HG02981 (cell line): Measurements from ENCODE around the gene CREG2.

Experiments
- ATAC-seq: cut with Tn5 transposase; IDR thresholded peaks from one replicate; pipeline ENCODE4 v1.9.1; 2021; ENCODE audit warnings: mild to moderate bottlenecking, moderate library complexity; ENCODE audit not compliant: unreplicated experiment

The CREG2 gene

GRCh38 chr2:101409699-101410098 is 22.4 kb upstream of the CREG2 start:
- no peak for ATAC-seq

DNA sequence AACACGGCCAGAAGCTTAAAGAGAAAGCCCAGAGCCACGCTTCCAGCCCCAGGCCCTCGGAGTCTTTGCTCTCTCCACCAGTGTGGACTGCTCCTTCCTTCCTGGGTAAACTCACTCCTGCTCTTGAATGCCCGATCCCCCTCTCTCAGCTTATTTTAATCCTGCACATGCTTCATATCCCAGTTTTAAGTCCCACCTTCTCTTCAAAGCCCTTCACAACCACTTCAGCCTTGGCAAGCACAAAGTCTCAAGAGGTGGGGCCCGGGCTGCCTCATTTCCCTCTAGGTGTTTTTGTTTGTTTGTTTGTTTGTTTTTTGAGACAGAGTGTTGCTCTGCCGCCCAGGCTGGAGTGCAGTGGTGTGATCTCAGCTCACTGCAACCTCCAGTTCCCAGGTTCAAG is 21.6 kb upstream of the CREG2 start:
- no peak for ATAC-seq

DNA sequence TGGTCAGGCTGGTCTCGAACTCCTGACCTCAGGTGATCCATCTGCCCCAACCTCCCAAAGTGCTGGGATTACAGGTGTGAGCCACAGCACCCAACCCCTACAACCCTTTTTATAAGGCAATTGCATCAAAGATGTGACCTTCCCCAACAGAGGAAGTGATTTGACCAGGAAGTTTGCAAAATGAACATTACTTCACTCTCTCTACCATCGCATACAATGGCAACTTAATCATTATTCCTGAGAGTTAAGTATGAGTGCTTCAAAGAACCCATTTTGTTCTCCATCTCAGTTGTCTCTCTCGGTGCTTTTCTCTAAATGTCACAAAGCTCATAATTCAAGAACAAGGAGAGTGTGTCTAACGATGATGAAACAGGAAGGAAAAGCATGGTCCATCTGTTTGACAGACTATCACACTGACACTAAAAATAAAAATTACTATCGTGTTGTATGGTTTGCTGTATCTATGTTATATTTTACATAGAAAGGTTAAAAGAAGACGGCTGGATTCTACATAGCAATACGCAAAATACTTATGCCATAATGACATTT is 18.1 kb upstream of the CREG2 start:
- ATAC-seq = no peak

- ATAC-seq = no peak
Observed at GRCh38 chr2:101403745-101404144, 16.4 kb upstream of the CREG2 start.

DNA sequence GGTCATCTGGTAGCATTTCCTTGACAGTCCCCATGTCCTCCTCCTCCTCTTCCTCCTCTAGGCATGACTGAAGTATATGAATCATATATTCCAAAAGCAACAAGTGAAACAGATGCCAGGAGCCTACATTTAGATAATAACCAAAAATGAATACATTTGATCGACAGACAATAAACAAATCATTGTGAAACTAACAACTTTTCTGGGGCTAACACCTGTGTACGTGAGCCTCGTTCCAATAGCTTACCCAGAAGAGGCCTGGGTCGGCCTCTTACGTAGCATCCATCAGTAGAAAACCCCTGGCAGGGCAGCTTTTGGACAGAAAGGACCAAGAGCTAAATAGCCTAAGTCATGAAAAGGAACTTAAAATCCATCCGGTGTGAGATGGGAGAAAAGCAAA is 15.3 kb upstream of the CREG2 start:
- no peak for ATAC-seq

- ATAC-seq = no peak
Observed at GRCh38 chr2:101401906-101402305, 14.6 kb upstream of the CREG2 start.

- ATAC-seq = no peak
Observed at GRCh38 chr2:101401326-101401665, 14.0 kb upstream of the CREG2 start.

- ATAC-seq = no peak
Observed at GRCh38 chr2:101400506-101401325, 13.4 kb upstream of the CREG2 start.

GRCh38 chr2:101400048-101400447 is 12.7 kb upstream of the CREG2 start:
- no peak for ATAC-seq

- no peak for ATAC-seq
Observed at GRCh38 chr2:101399021-101399799, 11.9 kb upstream of the CREG2 start.

- no peak for ATAC-seq
Observed at GRCh38 chr2:101398116-101398821, 11.0 kb upstream of the CREG2 start.

DNA sequence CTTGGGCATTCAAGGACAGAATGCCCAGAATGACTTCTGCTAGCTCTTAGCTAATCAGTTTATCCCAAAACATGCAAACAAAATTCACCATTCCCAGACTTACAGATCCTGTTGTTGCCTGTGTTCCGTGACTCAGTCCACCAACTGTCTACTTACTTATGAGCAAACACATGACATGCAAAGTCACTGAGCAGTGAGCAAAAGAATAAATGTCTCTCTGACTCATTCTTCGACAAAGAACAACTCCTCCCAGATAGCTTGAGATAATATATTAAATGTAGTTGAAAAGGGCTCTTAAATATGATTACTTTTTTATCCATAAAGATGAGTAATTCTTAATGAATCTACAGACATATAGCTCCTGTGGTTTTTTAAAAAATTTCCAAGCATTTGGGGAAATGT is 9.0 kb upstream of the CREG2 start:
- no peak for ATAC-seq

- ATAC-seq = no peak
Observed at GRCh38 chr2:101395545-101396315, 8.4 kb upstream of the CREG2 start.

DNA sequence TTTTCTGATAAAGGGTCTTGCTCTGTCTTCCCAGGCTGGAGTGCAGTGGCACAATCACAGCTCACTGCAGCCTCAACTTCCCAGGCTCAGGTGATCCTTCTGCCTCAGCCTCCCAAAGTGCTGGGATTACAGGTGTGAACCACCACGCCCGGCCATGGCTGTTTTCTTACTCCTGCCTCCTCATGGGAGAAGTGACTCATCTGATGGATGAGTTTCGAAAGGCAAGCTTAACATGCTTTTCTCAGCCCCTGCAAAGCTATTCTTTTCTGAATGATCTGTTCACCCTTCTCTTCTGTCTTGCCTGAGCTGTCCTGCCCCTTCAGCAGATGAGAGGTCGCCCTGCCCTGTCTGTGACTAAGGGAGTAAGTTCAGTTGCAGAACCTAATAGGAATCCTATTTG is 929 bp upstream of the CREG2 start:
- ATAC-seq = no peak

GRCh38 chr2:101386599-101387150 is 628 bp downstream of the CREG2 start:
- ATAC-seq = no peak

DNA sequence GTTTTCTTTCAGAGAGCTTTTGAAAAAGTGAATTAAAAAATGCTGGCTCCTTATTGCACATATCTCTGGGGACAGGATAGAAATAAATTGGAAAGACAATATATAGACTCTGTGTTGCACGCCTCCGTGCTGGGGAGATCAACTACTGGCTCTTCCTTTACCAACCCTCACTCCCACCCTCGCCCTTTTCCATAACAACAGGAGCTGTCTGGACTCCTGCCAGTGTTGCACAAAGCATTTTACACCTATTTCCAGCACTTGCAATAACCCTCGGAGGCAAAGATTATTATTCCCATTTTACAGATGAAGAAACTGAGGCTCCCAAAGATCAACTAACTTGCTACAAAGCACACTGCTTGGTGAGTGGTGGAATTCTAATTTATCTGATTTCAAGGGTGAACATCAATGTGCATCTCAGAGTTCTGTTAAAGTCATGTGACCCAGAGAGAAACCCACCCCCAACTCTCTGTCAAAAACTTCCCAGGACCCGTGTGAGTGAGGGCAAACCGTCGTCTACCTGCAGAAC is 4.2 kb downstream of the CREG2 start:
- ATAC-seq = no peak

GRCh38 chr2:101382442-101382841 is 4.9 kb downstream of the CREG2 start:
- no peak for ATAC-seq

DNA sequence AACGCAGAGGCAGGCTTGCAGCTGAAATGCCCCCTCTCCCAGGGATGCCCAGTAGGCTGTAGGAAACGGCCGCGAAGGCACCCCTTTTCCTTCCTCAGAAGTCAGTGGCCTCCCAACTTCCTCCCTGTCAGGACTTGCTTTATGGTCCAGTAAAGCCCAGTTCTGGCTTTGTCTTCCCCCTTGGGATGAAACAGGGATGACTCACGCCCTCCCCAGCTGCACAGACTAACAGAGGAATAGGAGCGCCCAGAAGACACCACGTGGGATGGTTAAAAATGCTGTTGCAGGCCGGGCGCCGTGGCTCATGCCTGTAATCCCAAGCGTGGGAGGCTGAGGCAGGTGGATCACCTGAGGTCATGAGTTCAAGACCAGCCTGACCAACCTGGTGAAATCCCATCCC is 6.9 kb downstream of the CREG2 start:
- no peak for ATAC-seq

DNA sequence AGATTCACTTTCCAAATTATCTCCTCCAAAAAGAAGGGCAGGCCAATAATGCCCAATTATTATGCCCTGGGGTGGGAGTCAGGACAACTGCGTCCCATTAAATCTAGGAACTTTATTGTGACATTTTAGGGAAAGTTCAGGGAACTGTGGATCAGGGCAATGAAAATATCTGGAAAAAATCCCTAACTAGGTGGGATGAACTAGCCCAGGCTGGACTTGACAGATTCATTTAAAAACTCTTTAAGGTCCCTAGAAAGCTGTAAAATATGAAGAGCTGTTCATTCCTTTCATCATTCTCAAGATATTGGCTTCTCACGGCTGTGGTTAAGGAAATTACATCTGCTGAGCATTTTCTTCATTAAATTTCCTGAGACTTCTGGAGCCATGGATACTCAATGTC is 8.2 kb downstream of the CREG2 start:
- no peak for ATAC-seq

- no peak for ATAC-seq
Observed at GRCh38 chr2:101375653-101376052, 11.7 kb downstream of the CREG2 start.
